ENCODE measurements around the gene MPRIP. TPM values are rescaled to one million over a fixed set of nuclear protein-coding genes. Genes with fewer than 3 reads are reported as not detected.

MPRIP gene
- total RNA-seq, 1 experiment from 2014 or later: 140 TPM

DNA sequence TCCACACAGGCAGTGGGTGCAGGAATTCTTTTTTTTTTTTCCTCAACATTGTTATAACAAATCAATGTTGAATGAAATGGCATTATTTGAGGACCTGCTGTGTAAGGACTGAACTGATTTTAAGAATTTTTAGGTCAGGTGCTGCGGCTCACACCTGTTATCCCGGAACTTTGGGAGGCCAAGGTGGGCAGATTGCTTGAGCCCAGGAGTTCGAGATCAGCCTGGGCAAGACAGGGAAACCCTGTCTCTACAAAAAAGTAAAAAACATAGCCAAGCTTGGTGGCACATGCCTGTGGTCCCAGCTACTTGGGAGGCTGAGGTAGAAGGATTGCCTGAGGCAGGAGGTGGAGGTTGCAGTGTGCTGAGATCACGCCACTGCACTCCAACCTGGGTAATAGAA lies 12.4 kb downstream of the MPRIP start (continued):
- TF ChIP-seq, protein P1, sequence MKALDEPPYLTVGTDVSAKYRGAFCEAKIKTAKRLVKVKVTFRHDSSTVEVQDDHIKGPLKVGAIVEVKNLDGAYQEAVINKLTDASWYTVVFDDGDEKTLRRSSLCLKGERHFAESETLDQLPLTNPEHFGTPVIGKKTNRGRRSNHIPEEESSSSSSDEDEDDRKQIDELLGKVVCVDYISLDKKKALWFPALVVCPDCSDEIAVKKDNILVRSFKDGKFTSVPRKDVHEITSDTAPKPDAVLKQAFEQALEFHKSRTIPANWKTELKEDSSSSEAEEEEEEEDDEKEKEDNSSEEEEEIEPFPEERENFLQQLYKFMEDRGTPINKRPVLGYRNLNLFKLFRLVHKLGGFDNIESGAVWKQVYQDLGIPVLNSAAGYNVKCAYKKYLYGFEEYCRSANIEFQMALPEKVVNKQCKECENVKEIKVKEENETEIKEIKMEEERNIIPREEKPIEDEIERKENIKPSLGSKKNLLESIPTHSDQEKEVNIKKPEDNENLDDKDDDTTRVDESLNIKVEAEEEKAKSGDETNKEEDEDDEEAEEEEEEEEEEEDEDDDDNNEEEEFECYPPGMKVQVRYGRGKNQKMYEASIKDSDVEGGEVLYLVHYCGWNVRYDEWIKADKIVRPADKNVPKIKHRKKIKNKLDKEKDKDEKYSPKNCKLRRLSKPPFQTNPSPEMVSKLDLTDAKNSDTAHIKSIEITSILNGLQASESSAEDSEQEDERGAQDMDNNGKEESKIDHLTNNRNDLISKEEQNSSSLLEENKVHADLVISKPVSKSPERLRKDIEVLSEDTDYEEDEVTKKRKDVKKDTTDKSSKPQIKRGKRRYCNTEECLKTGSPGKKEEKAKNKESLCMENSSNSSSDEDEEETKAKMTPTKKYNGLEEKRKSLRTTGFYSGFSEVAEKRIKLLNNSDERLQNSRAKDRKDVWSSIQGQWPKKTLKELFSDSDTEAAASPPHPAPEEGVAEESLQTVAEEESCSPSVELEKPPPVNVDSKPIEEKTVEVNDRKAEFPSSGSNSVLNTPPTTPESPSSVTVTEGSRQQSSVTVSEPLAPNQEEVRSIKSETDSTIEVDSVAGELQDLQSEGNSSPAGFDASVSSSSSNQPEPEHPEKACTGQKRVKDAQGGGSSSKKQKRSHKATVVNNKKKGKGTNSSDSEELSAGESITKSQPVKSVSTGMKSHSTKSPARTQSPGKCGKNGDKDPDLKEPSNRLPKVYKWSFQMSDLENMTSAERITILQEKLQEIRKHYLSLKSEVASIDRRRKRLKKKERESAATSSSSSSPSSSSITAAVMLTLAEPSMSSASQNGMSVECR (CRISPR knock-in tag; IDR thresholded peaks at IDR 0.05; ENCODE audit: borderline replicate concordance): no peak
- TF ChIP-seq, protein P2, sequence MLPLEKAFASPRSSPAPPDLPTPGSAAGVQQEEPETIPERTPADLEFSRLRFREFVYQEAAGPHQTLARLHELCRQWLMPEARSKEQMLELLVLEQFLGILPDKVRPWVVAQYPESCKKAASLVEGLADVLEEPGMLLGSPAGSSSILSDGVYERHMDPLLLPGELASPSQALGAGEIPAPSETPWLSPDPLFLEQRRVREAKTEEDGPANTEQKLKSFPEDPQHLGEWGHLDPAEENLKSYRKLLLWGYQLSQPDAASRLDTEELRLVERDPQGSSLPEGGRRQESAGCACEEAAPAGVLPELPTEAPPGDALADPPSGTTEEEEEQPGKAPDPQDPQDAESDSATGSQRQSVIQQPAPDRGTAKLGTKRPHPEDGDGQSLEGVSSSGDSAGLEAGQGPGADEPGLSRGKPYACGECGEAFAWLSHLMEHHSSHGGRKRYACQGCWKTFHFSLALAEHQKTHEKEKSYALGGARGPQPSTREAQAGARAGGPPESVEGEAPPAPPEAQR (CRISPR knock-in tag; IDR thresholded peaks at IDR 0.05): no peak
- TF ChIP-seq, protein P3, sequence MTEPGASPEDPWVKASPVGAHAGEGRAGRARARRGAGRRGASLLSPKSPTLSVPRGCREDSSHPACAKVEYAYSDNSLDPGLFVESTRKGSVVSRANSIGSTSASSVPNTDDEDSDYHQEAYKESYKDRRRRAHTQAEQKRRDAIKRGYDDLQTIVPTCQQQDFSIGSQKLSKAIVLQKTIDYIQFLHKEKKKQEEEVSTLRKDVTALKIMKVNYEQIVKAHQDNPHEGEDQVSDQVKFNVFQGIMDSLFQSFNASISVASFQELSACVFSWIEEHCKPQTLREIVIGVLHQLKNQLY (CRISPR knock-in tag; IDR thresholded peaks at IDR 0.05): no peak
- TF ChIP-seq SMAD3 (CRISPR knock-in tag; IDR thresholded peaks at IDR 0.05; ENCODE audit: borderline replicate concordance) (no peak), MYBL2 (CRISPR knock-in tag; IDR thresholded peaks at IDR 0.05) (no peak)
- TF ChIP-seq, protein P4, sequence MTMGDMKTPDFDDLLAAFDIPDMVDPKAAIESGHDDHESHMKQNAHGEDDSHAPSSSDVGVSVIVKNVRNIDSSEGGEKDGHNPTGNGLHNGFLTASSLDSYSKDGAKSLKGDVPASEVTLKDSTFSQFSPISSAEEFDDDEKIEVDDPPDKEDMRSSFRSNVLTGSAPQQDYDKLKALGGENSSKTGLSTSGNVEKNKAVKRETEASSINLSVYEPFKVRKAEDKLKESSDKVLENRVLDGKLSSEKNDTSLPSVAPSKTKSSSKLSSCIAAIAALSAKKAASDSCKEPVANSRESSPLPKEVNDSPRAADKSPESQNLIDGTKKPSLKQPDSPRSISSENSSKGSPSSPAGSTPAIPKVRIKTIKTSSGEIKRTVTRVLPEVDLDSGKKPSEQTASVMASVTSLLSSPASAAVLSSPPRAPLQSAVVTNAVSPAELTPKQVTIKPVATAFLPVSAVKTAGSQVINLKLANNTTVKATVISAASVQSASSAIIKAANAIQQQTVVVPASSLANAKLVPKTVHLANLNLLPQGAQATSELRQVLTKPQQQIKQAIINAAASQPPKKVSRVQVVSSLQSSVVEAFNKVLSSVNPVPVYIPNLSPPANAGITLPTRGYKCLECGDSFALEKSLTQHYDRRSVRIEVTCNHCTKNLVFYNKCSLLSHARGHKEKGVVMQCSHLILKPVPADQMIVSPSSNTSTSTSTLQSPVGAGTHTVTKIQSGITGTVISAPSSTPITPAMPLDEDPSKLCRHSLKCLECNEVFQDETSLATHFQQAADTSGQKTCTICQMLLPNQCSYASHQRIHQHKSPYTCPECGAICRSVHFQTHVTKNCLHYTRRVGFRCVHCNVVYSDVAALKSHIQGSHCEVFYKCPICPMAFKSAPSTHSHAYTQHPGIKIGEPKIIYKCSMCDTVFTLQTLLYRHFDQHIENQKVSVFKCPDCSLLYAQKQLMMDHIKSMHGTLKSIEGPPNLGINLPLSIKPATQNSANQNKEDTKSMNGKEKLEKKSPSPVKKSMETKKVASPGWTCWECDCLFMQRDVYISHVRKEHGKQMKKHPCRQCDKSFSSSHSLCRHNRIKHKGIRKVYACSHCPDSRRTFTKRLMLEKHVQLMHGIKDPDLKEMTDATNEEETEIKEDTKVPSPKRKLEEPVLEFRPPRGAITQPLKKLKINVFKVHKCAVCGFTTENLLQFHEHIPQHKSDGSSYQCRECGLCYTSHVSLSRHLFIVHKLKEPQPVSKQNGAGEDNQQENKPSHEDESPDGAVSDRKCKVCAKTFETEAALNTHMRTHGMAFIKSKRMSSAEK (CRISPR knock-in tag; IDR thresholded peaks at IDR 0.05; ENCODE audit: borderline replicate concordance): no peak
- TF ChIP-seq, protein P5, sequence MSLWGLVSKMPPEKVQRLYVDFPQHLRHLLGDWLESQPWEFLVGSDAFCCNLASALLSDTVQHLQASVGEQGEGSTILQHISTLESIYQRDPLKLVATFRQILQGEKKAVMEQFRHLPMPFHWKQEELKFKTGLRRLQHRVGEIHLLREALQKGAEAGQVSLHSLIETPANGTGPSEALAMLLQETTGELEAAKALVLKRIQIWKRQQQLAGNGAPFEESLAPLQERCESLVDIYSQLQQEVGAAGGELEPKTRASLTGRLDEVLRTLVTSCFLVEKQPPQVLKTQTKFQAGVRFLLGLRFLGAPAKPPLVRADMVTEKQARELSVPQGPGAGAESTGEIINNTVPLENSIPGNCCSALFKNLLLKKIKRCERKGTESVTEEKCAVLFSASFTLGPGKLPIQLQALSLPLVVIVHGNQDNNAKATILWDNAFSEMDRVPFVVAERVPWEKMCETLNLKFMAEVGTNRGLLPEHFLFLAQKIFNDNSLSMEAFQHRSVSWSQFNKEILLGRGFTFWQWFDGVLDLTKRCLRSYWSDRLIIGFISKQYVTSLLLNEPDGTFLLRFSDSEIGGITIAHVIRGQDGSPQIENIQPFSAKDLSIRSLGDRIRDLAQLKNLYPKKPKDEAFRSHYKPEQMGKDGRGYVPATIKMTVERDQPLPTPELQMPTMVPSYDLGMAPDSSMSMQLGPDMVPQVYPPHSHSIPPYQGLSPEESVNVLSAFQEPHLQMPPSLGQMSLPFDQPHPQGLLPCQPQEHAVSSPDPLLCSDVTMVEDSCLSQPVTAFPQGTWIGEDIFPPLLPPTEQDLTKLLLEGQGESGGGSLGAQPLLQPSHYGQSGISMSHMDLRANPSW (CRISPR knock-in tag; conservative IDR thresholded peaks at IDR 0.05; ENCODE audit: low read depth): no peak

DNA sequence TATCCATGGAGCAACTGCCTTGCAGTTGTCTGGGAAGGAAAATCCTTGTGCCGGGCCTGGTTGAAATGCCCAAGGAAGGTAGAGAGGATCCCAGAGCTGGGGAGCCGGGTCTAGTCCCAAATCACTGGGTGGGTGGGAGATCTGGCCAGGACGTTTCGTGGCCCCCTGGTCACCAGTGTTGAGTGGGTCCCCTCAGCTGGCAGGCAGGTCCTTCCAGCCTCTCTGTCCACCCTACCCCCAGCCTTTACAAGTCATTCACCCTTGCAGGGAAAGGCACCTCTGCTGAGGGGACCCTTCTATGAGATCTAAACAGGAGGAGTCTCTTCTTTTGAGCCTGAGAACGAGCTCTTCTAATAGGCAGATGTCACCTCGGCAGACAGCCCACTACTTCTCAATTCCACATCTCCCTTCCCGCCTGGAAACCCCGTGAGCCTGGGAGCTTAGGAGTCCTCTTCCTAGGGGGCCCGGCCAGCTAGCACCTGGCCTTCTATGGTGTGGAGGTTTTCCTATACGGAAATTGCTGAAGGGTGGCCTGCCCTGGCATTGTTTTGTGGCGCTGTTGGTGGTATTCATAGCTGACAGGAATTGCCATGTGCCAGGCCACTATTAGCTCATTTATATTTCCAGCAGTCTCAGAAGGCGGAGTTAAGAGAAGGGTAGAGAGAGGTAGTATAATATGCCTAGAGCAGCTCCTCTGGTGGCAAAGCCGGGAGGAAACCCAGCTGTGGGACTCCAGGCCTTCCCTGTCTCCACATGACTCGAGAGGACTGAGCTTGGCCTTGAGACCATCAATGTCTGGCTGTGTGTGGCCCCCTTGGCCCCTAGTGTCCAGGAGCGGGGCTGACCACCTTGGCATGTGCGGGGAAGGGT lies 13.3 kb downstream of the MPRIP start:
- ATAC-seq: peak; percentile 54
- ChIA-PET CTCF (interaction anchor here (0.7 to 4.2 kb wide), 9 partner anchors 10 to 91 kb away, joined by 3 to 21 read pairs (median 3); no protein-coding TSS in a partner anchor), POLR2A (interaction anchor here (0.5 kb wide), 1 partner anchor 379 kb away, joined by 4 read pairs; no protein-coding TSS in a partner anchor)

More for the DNA sequence above, 13.3 kb downstream of the MPRIP start:
- H3K4me3 Mint-ChIP-seq: no peak overlapping the region
- H3K36me3 Mint-ChIP-seq: peaks cover 5% of the 10 kb centered on the region; the same call in 1 of the 2 replicates
- peaks cover 30% of the 10 kb centered on the region for H3K4me1 Mint-ChIP-seq
- no peak for TF ChIP-seq KAT7 (CRISPR knock-in tag; IDR thresholded peaks at IDR 0.05; ENCODE audit: borderline replicate concordance)
- TF ChIP-seq ZNF121 (CRISPR knock-in tag; IDR thresholded peaks at IDR 0.05): no peak
- TF ChIP-seq, protein P6, sequence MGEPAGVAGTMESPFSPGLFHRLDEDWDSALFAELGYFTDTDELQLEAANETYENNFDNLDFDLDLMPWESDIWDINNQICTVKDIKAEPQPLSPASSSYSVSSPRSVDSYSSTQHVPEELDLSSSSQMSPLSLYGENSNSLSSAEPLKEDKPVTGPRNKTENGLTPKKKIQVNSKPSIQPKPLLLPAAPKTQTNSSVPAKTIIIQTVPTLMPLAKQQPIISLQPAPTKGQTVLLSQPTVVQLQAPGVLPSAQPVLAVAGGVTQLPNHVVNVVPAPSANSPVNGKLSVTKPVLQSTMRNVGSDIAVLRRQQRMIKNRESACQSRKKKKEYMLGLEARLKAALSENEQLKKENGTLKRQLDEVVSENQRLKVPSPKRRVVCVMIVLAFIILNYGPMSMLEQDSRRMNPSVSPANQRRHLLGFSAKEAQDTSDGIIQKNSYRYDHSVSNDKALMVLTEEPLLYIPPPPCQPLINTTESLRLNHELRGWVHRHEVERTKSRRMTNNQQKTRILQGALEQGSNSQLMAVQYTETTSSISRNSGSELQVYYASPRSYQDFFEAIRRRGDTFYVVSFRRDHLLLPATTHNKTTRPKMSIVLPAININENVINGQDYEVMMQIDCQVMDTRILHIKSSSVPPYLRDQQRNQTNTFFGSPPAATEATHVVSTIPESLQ (CRISPR knock-in tag; IDR thresholded peaks at IDR 0.05): no peak
- TF ChIP-seq, protein P7, sequence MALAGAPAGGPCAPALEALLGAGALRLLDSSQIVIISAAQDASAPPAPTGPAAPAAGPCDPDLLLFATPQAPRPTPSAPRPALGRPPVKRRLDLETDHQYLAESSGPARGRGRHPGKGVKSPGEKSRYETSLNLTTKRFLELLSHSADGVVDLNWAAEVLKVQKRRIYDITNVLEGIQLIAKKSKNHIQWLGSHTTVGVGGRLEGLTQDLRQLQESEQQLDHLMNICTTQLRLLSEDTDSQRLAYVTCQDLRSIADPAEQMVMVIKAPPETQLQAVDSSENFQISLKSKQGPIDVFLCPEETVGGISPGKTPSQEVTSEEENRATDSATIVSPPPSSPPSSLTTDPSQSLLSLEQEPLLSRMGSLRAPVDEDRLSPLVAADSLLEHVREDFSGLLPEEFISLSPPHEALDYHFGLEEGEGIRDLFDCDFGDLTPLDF (CRISPR knock-in tag; IDR thresholded peaks at IDR 0.05): no peak
- no peaks in the 10 kb centered on the region for H3K27me3 Mint-ChIP-seq (ENCODE audit: low read depth)
- no peaks in the 10 kb centered on the region for H3K9me3 Mint-ChIP-seq
- peak; percentile 7 for DNase-seq (ENCODE audit: low spot score)
- H3K27ac Mint-ChIP-seq: no peak overlapping the region; the same call in 1 of the 2 replicates
